SKM-1 (cell line): Measurements from ENCODE around the gene NTSR2.

ENCODE experiments used
- DNase-seq: peaks from one replicate; lab custom pipeline; 2025; ENCODE audit not compliant: unreplicated experiment; lab: John Stamatoyannopoulos, UW

NTSR2 gene

GRCh38 chr2:11658208-11659114 is 11.5 kb downstream of the NTSR2 start:
- DNase-seq: no peak

GRCh38 chr2:11657646-11658045 is 12.3 kb downstream of the NTSR2 start:
- no peak for DNase-seq

GRCh38 chr2:11657195-11657594 is 12.8 kb downstream of the NTSR2 start:
- DNase-seq: no peak

GRCh38 chr2:11656671-11657101 is 13.3 kb downstream of the NTSR2 start:
- no peak for DNase-seq

GRCh38 chr2:11656252-11656651 is 13.7 kb downstream of the NTSR2 start:
- DNase-seq: no peak

DNA sequence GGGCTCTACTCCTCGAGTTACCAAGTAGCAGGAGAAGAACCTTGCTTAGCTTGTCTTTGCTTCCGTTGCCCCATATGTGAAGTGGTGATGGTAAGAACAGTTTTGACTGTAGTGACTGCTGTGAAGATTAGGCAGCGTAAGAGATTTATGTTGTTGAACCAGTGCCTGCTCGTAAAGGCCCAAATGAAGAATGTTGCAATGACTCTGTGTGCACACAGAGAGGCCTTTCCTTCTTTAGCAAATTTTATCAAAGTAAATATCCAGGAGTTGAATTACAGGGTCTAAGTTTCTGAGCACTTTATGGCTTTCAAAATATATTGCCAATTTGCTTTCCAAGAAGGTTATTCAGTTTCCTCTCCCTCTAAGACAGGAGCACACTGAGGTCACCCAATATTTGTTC is 14.5 kb downstream of the NTSR2 start:
- DNase-seq: no peak

DNA sequence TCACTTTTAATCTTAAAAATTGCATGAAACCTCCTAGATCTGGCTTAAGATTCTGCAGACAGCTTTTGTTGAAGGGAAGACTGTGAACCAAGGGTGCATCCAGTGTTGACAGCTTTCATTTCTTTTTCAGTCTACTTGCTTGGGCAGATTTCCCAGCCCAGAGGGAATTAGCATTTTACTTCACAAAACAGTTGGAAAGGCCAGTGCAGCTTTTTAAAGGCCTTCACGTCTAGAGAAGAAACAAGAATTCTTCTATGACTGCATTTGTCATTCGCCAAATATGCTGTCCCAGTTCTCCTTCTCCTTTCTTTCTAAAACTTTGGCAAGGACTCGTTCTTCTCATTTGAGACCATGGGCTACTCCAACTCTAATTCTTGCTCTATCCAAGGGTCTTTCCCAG is 17.4 kb downstream of the NTSR2 start:
- DNase-seq: no peak

DNA sequence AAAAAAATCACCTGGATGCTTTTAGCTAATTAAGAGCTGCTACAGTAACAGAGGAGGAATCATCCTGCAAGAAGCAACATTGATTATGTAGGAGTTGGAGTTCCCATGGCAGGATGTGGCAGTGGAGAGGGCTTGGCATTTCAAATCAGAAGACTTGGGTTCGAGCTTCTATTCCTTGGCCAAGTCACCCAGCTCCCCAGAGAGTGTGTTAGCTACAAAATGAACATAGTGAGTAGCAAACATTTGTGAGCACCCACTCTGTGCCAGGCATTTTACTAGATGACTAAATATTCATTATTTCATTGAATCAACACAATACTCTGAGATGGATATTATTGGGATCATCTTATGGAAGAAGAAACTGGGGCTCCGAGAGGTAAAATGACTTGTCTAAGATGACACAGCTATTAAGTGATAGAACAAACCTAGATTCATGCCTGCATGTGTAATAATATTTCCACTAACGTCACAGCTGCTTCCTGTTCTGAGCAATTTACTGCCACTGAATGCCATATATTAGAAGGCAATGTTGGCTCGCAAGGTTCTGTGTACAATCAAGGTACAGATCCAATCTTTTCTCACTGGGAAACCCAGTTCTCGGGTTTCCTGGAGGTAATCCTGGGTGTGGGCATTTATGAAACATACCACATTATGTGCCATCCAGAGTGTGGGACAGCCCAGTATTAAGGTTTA is 18.0 kb downstream of the NTSR2 start:
- no peak for DNase-seq

GRCh38 chr2:11649093-11649492 is 20.9 kb downstream of the NTSR2 start:
- no peak for DNase-seq

DNA sequence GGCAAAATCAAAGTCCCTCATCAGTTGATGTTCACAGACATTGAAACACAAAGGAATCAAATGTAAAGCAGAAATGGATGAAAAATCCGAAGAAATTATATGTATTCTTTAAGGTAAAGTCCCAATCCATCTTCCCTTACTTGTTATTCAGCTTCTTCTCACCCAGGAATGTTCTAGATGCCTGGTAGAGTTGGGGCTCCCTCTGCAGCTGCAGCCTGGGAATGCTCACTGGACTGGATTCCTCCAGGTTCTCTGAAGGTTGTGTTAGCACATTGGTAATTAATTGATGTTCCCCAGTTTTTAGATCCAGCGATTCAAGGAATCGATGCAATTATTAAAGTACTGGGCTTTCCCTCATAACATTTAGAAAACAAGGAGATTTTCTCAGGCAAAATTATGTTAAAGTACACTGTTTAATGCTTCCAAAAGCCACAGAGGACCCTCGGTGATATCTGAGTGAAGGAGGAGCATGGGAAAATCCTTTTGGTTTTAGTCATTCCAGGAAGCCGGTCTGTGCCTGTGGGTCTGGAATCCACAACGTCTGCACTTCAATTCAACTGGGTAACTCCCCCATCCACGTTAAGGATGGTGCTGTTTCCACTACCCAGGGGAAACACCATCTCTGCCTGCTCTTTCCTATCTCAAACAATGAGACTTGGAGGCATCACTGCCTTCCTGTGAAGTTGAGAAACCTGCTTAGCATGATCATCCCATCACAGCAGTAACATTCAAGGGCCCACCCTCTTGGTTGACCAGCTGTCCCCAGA is 22.0 kb downstream of the NTSR2 start:
- DNase-seq: no peak

DNA sequence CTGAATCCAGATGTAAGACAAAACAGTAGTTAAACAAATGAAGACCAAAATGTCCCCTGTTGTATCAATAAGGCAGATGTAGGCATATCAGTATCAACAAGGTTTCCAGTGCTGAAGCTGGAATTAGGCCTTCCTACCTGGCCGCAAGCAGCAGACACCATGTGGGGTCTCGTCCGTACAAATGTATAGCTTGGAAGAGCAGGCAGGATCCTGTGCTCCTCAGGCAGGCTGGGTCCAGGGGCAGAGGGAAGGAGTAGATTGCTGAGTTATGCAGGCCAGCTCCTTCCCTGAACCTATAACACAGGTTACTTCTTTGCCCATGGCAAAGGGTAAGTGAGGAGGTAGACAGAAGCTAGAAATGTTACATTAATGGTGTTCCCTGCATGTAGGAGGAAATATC is 23.5 kb downstream of the NTSR2 start:
- DNase-seq: no peak

DNA sequence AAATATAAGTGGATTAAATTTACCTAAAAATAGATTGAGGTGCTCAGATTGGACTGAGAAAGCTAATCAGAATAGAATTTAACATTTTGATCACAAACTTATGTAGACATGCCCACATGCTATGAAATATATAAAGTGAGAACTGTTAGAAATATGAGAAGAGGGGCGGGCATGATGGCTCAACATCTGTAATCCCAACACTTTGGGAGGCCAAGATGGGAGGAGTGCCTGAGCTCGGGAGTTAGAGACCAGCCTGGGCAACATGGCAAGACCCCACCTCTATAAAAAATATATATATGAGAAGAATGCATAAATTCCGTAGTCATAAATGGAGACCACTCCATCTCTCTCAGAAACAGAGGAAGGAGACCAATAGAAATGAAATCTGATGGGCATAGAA is 25.7 kb downstream of the NTSR2 start:
- no peak for DNase-seq

GRCh38 chr2:11642972-11643371 is 27.0 kb downstream of the NTSR2 start:
- no peak for DNase-seq

- no peak for DNase-seq
These were observed 29.9 kb downstream of the NTSR2 start for GRCh38 chr2:11640132-11640531.

DNA sequence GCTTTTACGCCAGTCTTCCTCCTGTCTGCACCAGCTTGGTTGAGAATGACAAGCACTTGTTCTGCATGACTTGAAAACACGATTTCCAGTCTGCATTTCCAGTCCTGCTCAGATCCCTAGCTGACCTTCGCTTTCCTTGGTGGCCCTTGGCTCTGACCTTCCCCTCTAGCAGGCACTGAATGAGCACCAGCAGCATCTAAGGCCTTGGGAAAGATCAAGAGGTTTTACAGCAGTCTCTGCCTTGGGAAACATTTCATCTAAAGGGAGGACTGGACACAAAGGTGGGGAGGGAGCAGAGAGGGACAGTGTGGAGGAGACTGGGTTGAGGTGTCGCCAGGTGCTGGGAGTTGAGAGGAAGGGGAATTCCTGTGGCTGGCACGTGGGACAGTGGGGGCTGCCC is 30.5 kb downstream of the NTSR2 start:
- no peak for DNase-seq

- no peak for DNase-seq
These were observed 32.4 kb downstream of the NTSR2 start for GRCh38 chr2:11637546-11637945.

DNA sequence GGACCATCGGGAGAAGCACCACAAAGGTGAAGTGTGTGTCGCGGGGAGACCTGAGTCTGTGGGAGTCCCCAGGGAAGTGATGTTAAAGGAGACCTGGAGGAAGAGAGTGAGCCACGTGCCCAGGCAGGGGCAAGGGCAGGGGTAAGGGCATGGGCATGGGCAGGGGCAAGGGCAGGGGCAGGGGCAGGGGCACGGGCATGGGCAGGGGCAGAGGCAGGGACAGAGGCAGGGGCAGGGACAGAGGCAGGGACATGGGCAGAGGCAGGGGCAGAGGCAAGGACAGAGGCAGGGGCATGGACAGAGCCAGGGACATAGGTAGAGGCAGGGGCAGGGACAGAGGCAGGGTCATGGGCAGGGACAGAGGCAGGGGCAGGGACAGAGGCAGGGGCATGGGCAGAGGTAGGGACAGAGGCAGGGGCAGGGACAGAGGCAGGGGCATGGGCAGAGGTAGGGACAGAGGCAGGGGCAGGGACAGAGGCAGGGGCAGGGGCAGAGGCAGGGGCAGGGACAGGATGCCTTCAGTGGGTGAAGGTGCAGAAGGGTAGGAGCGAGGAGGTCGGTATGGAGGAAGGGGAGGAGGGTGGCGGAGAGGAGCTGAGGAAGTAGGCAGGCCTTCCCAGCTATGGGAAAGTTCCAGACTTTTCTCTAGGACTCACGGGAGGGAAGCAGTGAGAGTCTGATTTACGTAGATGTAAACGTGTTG is 33.3 kb downstream of the NTSR2 start:
- no peak for DNase-seq

- no peak for DNase-seq
These were observed 34.9 kb downstream of the NTSR2 start for GRCh38 chr2:11635141-11635540.

DNA sequence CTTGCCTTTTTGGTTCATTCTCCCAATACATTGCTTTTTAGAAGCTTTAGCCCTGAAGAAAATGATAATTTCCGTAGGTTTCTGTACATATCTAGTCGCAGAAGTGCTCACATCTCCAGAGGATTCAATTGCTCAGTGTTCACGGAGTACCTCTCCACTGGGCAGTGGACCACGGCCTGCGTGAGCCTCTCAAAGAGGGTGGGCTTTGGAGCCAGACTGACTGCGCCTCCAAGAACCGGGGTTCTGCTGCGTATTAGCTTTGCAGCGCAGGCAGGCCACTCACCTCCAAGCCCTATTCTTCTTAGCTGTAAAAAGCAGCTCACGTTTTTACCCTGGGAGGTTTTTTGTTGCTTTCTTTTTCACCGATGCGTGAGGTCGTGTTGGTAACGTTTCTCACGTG is 35.4 kb downstream of the NTSR2 start:
- no peak for DNase-seq

GRCh38 chr2:11633923-11634478 is 36.0 kb downstream of the NTSR2 start:
- no peak for DNase-seq

GRCh38 chr2:11631462-11631861 is 38.5 kb downstream of the NTSR2 start:
- no peak for DNase-seq
